GM12874 (cell line): ENCODE data around the gene NBDY.

Experiments used
- CTCF ChIP-seq: IDR thresholded peaks from 2 replicates; pipeline ENCODE4 v1.5.1; 2011; ENCODE audit warnings: low read depth, mild to moderate bottlenecking, control low read depth, low read length, moderate library complexity; ENCODE audit not compliant: insufficient read depth

The NBDY gene

DNA sequence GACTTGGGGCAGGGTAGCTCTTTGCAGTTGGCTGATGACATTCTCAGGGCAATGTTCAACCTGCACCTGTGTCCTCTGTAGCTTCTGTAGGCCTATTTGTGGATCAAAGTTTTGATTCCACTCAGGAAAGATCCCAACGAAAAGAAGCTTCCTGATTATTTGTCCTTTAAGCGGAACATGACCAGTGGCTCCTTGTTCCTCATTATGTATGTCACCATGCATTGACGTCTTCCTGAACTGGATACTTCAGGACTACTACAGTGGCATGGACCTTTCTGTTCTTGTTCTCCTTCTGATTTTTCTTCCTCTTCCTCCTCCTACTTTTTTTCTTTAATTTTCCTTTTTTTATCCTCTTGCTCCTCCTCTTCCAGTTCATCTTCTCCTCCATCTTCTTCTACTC is 62.4 kb downstream of the NBDY start:
- no peak for TF ChIP-seq CTCF

GRCh38 chrX:56792270-56793111 is 63.4 kb downstream of the NBDY start:
- no peak for TF ChIP-seq CTCF

GRCh38 chrX:56793112-56793430 is 64.0 kb downstream of the NBDY start:
- TF ChIP-seq CTCF: no peak

DNA sequence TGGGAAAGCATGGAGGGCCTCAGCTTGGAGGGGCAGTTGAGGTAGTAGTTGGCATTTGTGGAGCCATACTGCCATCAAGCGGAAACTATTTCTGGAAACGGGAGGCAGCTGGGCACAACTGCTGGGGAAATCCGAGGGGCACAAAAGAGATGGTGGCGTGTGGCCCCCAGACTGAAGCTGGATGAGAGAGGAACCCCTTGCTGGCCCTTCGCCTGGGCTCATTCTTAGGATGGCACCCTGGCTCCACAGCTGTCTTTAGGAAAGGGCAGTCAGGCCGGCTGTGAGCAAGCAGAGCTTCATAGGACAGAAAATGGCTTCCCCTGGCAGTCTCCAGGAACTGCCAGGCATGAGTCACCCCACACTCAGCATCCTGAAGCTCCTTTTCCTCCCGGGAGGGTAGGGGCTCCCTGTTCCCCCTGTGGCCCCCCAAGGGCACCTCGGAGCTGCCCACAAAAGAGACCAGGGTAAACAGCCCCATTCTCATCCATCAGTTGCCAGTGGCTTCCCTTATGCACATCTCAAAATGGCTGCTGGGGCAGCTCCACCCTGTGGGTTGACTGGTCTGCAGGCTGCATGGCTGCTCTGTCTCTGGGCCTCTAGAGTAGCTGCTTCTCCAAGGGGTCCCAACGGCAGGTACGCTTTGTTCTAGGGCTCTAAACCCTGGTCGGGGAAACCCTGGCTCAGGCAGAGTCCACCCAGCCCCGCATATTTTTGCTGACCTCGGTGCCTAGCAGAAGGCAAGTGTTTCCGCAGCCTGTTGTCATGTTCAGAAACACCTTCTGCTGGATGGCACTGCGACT is 64.7 kb downstream of the NBDY start:
- no peak for TF ChIP-seq CTCF

- TF ChIP-seq CTCF: no peak
These were observed 65.6 kb downstream of the NBDY start for GRCh38 chrX:56794404-56795230.

DNA sequence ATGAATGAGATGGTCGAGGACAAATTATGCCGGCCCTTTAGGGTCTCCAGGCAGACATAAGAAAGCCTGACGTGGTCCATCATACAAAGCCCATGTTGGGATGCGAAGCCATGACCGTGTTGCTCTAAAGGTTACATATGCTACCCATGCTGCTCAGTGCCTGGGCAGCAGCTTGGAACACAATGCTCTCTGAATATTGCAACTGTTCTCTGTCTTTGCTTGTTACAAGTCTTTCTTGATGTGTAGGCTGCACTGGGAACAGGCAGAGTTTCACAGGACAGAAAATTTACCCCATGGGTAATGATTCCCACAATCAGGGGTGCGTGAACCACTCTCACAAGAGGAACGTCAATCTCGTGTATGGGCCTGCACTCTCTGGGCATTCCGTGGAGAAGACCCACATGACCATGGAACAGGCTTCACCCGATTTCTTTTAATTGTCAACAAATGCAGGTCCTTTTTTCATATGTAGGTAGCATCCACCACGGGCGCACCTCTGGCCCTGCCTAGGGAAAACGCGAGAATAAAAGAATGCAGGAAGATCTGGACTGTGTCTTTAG is 66.3 kb downstream of the NBDY start:
- TF ChIP-seq CTCF: no peak
